Measurements from ENCODE around the gene CFAP97.
A peak's percentile ranks its signal among the peaks of the same experiment; 100 is the strongest.
"Not testable (repeated sequence)": the region's sequence is repeated elsewhere in the genome, so short reads cannot be mapped to it uniquely, and the experiment has no call there.

CFAP97 gene

GRCh38 chr4:185203486-185204237, at the start of gene CFAP97:
TSS of gene CFAP97 (minus strand) at chr4:185204000. CDS start at chr4:185191196, 12,804 bp downstream.
- peak; percentile 89 for DNase-seq

GRCh38 chr4:185249105-185249504, 45.3 kb upstream of the CFAP97 start:
- no peak for DNase-seq

- no peak for DNase-seq
Observed at GRCh38 chr4:185248393-185249039, 44.7 kb upstream of the CFAP97 start.

GRCh38 chr4:185247151-185247550, 43.4 kb upstream of the CFAP97 start:
- DNase-seq = no peak

GRCh38 chr4:185246453-185246852, 42.7 kb upstream of the CFAP97 start:
- no peak for DNase-seq

GRCh38 chr4:185244763-185245162, 41.0 kb upstream of the CFAP97 start:
- no peak for DNase-seq

- DNase-seq = no peak
Observed at GRCh38 chr4:185243879-185244278, 40.1 kb upstream of the CFAP97 start.

GRCh38 chr4:185242749-185243533, 39.1 kb upstream of the CFAP97 start:
- DNase-seq = no peak

GRCh38 chr4:185240486-185240885, 36.7 kb upstream of the CFAP97 start:
- DNase-seq = not testable (repeated sequence)

GRCh38 chr4:185238750-185239149, 35.0 kb upstream of the CFAP97 start:
- no peak for DNase-seq

GRCh38 chr4:185238215-185238681, 34.4 kb upstream of the CFAP97 start:
- DNase-seq = no peak

GRCh38 chr4:185237175-185237574, 33.4 kb upstream of the CFAP97 start:
- DNase-seq = no peak

GRCh38 chr4:185235843-185236503, 32.2 kb upstream of the CFAP97 start:
- DNase-seq = no peak

- no peak for DNase-seq
Observed at GRCh38 chr4:185235119-185235842, 31.5 kb upstream of the CFAP97 start.

- DNase-seq = no peak
Observed at GRCh38 chr4:185232370-185232769, 28.6 kb upstream of the CFAP97 start.

- no peak for DNase-seq
Observed at GRCh38 chr4:185229021-185229818, 25.4 kb upstream of the CFAP97 start.

- no peak for DNase-seq
Observed at GRCh38 chr4:185227713-185228278, 24.0 kb upstream of the CFAP97 start.

GRCh38 chr4:185227131-185227551, 23.3 kb upstream of the CFAP97 start:
- DNase-seq = no peak

- DNase-seq = no peak
Observed at GRCh38 chr4:185225940-185226339, 22.1 kb upstream of the CFAP97 start.

- no peak for DNase-seq
Observed at GRCh38 chr4:185224597-185224996, 20.8 kb upstream of the CFAP97 start.

- DNase-seq = no peak
Observed at GRCh38 chr4:185222598-185222997, 18.8 kb upstream of the CFAP97 start.

Data from CD4-positive, alpha-beta T cell treated with Interleukin-17A for 4 hours (primary cell).